PC-9 (cell line): Measurements from ENCODE around the gene LIMA1. TPM values are rescaled to one million over a fixed set of nuclear protein-coding genes. Genes with fewer than 3 reads are reported as not detected.

ENCODE experiments used
- BruUV-seq: library from RNA; stranded (reverse); fragments of 400-500 nt; replicated peaks from 2 replicates; lab custom pipeline; 2021; lab: Mats Ljungman, UMichigan
- CTCF ChIA-PET: fragments of 300-600 bp; sonication (Branson Sonifier 250); formaldehyde crosslinking; loops from one replicate; lab custom pipeline; 2022; ENCODE audit warnings: antibody characterized with exemption; lab: Charles Lee
- POLR2A ChIA-PET: fragments of 300-600 bp; sonication (Branson Sonifier 250); formaldehyde crosslinking; loops from one replicate; lab custom pipeline; 2022; ENCODE audit warnings: antibody characterized with exemption; ENCODE audit not compliant: unreplicated experiment; lab: Charles Lee
- DNase-seq, 2 experiments: peaks; one replicate each; pipeline versions ENCODE4 v3.0.0 to v3.0.0-alpha.2; 2015 to 2022; ENCODE audit warnings: mixed read lengths in 1 of 2
- H2AFZ ChIP-seq: fragments of 200-600 bp; sonication (generic); 2 replicates; pipeline ENCODE4 v1.8.1; 2017; ENCODE audit warnings: antibody characterized with exemption
- H3F3A ChIP-seq: fragments of 200-600 bp; sonication (generic); 2 replicates; pipeline ENCODE4 v1.8.1; 2017; ENCODE audit warnings: antibody characterized with exemption, mild to moderate bottlenecking, low read depth; ENCODE audit not compliant: insufficient read depth
- H3K27ac ChIP-seq: fragments of 200-600 bp; sonication (generic); 2 replicates; pipeline ENCODE4 v1.6.1; 2016; ENCODE audit warnings: mixed run types
- H3K27me3 ChIP-seq: fragments of 200-600 bp; sonication (generic); 2 replicates; pipeline ENCODE4 v1.6.1; 2016; ENCODE audit warnings: low read depth, mixed run types; ENCODE audit not compliant: insufficient read depth
- H3K36me3 ChIP-seq: fragments of 200-600 bp; sonication (generic); 2 replicates; pipeline ENCODE4 v1.6.1; 2016; ENCODE audit warnings: low read depth, mixed run types
- H3K4me1 ChIP-seq: fragments of 200-600 bp; sonication (generic); replicated peaks from 2 replicates; pipeline ENCODE4 v1.6.1; 2016; ENCODE audit warnings: mixed run types; ENCODE audit not compliant: insufficient read depth
- H3K4me2 ChIP-seq: fragments of 200-600 bp; sonication (generic); 2 replicates; pipeline ENCODE4 v1.6.1; 2017; ENCODE audit warnings: mixed run types
- H3K4me3 ChIP-seq: fragments of 200-600 bp; sonication (generic); 2 replicates; pipeline ENCODE4 v1.6.1; 2016; ENCODE audit warnings: mixed run types
- H3K79me2 ChIP-seq: fragments of 200-600 bp; sonication (generic); 2 replicates; pipeline ENCODE4 v1.6.1; 2017; ENCODE audit warnings: low read depth, mixed run types
- H3K9me2 ChIP-seq: fragments of 200-600 bp; sonication (generic); 2 replicates; pipeline ENCODE4 v1.8.1; 2017; ENCODE audit warnings: mild to moderate bottlenecking; ENCODE audit not compliant: insufficient read depth
- H3K9me3 ChIP-seq: fragments of 200-600 bp; sonication (generic); 2 replicates; pipeline ENCODE4 v1.8.1; 2016; ENCODE audit warnings: low read depth; ENCODE audit not compliant: insufficient read depth
- H4K20me1 ChIP-seq: fragments of 200-600 bp; sonication (generic); 2 replicates; pipeline ENCODE4 v1.8.1; 2017; ENCODE audit not compliant: insufficient read depth
- CTCF ChIP-seq: fragments of 200-600 bp; sonication (generic); conservative IDR thresholded peaks from 2 replicates; pipeline ENCODE4 v1.6.1; 2017; ENCODE audit warnings: mixed run types, antibody characterized with exemption, mild to moderate bottlenecking, moderate library complexity
- EZH2 ChIP-seq: fragments of 200-600 bp; sonication (generic); IDR thresholded peaks from 2 replicates; pipeline ENCODE4 v1.8.0; 2017; ENCODE audit warnings: antibody characterized with exemption, low read depth
- intact Hi-C: fragments of 100-400 bp; cut with micrococcal nuclease; formaldehyde crosslinking; loops from one replicate; pipeline ENCODE4 v1.10.0; 2022; ENCODE audit not compliant: unreplicated experiment
- total RNA-seq: library from RNA; stranded (reverse); gene quantifications from 2 replicates; pipeline ENCODE4 v1.2.3, GENCODE V29; 2021

Gene LIMA1
- total RNA-seq, 1 experiment from 2014 or later: 98.6 TPM

- ChIA-PET POLR2A (interaction anchor here (0.6 kb wide), 2 partner anchors 52 to 87 kb away, joined by 3 to 6 read pairs; no protein-coding TSS in a partner anchor), CTCF (no interaction called here)
- Histone ChIP-seq H4K20me1 (no peaks in the 10 kb centered on the region), H3K4me2 (no peak overlapping the region), H3K9me2 (no peaks in the 10 kb centered on the region), H3K27ac (peak overlapping the region; percentile 33; the same call in 1 of the 2 replicates), H3K9me3 (no peaks in the 10 kb centered on the region; the same call in 1 of the 2 replicates), H3K36me3 (no peaks in the 10 kb centered on the region), H2AFZ (no peak overlapping the region), H3F3A (peaks cover 13% of the 10 kb centered on the region; the same call in 1 of the 2 replicates), H3K4me3 (no peak overlapping the region), H3K4me1 (peaks cover 13% of the 10 kb centered on the region), H3K27me3 (no peaks in the 10 kb centered on the region), H3K79me2 (no peaks in the 10 kb centered on the region)
- TF ChIP-seq EZH2 (no peak), CTCF (no peak)
- DNase-seq: no peak
- intact Hi-C loops: loop anchor here (5.0 kb wide), 3 partner anchors 68 to 108 kb away; no protein-coding TSS in a partner anchor
- BruUV-seq: no TSS peak
Observed at GRCh38 chr12:50309950-50310349, 26.6 kb upstream of the LIMA1 start.

GRCh38 chr12:50302686-50303085, 19.4 kb upstream of the LIMA1 start:
- no peak overlapping the region for H3K4me2 ChIP-seq
- TF ChIP-seq EZH2 (no peak), CTCF (no peak)
- ChIA-PET CTCF (interaction anchor here (0.6 to 0.7 kb wide), 2 partner anchors 47 to 54 kb away, joined by 3 to 12 read pairs; no protein-coding TSS in a partner anchor), POLR2A (interaction anchor here (0.7 kb wide), 1 partner anchor 84 kb away, joined by 37 read pairs; no protein-coding TSS in a partner anchor)
- H3F3A ChIP-seq: peaks cover 14% of the 10 kb centered on the region
- H2AFZ ChIP-seq: no peak overlapping the region
- no peaks in the 10 kb centered on the region for H3K36me3 ChIP-seq
- H3K79me2 ChIP-seq: no peaks in the 10 kb centered on the region
- no peak overlapping the region for H3K4me3 ChIP-seq
- no peak for DNase-seq
- no peaks in the 10 kb centered on the region for H3K9me2 ChIP-seq
- no peaks in the 10 kb centered on the region for H3K27me3 ChIP-seq
- no peaks in the 10 kb centered on the region for H3K9me3 ChIP-seq
- intact Hi-C loops: no loop called here
- peaks cover 24% of the 10 kb centered on the region for H3K4me1 ChIP-seq
- no peaks in the 10 kb centered on the region for H4K20me1 ChIP-seq
- H3K27ac ChIP-seq: no peak overlapping the region
- no TSS peak for BruUV-seq

- no peaks in the 10 kb centered on the region for H3K79me2 ChIP-seq
- POLR2A ChIA-PET: interaction anchor here (0.6 to 0.7 kb wide), 2 partner anchors 15 to 1052 kb away, joined by 3 to 8 read pairs; partner anchors contain the start of gene LIMA1
- no peaks in the 10 kb centered on the region for H3K36me3 ChIP-seq
- H3K4me2 ChIP-seq: no peak overlapping the region
- no peaks in the 10 kb centered on the region for H4K20me1 ChIP-seq
- CTCF ChIA-PET: no interaction called here
- no peak overlapping the region for H3K4me3 ChIP-seq
- no peaks in the 10 kb centered on the region for H3K9me3 ChIP-seq
- no peak overlapping the region for H2AFZ ChIP-seq
- DNase-seq: peak in 1 of 2 experiments; percentile 58
- H3K9me2 ChIP-seq: no peaks in the 10 kb centered on the region
- peaks cover 10% of the 10 kb centered on the region; the same call in 1 of the 2 replicates for H3F3A ChIP-seq
- no peak for TF ChIP-seq CTCF
- no peak for TF ChIP-seq EZH2
- no TSS peak for BruUV-seq
- H3K27me3 ChIP-seq: no peaks in the 10 kb centered on the region
- intact Hi-C loops: no loop called here
- H3K4me1 ChIP-seq: peaks cover 8% of the 10 kb centered on the region; the same call in 1 of the 2 replicates
- H3K27ac ChIP-seq: peak overlapping the region; percentile 6; the same call in 1 of the 2 replicates
Observed at GRCh38 chr12:50297996-50298395, 14.7 kb upstream of the LIMA1 start.
